K562 (cell line): ENCODE results near the gene AP3M1. TPM values are rescaled to one million over a fixed set of nuclear protein-coding genes. Genes with fewer than 3 reads are reported as not detected.

Experiments used
- ATF2 ChIP-seq: sonication (generic); formaldehyde crosslinking; IDR thresholded peaks from 2 replicates; pipeline ENCODE4 v1.8.1; 2022; ENCODE audit warnings: missing genetic modification reagents
- C11orf30 ChIP-seq: fragments of 450-650 bp; IDR thresholded peaks from 2 replicates; pipeline ENCODE4 v1.6.1; 2016; ENCODE audit warnings: low read depth, mild to moderate bottlenecking
- CUX1 ChIP-seq: fragments of 200-800 bp; sonication (Bioruptor generic); IDR thresholded peaks from 2 replicates; pipeline ENCODE4 v1.6.1; 2016; ENCODE audit warnings: missing genetic modification characterization, missing compliant biosample characterization
- EP400 ChIP-seq: fragments of 450-650 bp; IDR thresholded peaks from 2 replicates; pipeline ENCODE4 v1.6.1; 2017; ENCODE audit warnings: antibody characterized with exemption, mild to moderate bottlenecking, moderate library complexity
- MCM2 ChIP-seq: fragments of 450-650 bp; IDR thresholded peaks from 2 replicates; pipeline ENCODE4 v1.6.1; 2017; ENCODE audit warnings: low read depth, mild to moderate bottlenecking
- MGA ChIP-seq: fragments of 450-650 bp; IDR thresholded peaks from 2 replicates; pipeline ENCODE4 v1.6.1; 2016; ENCODE audit warnings: mild to moderate bottlenecking, moderate library complexity
- RBM34 ChIP-seq: fragments of 200-400 bp; formaldehyde crosslinking; IDR thresholded peaks from 2 replicates; pipeline ENCODE4 v1.6.1; 2018; ENCODE audit warnings: low read length, borderline replicate concordance; ENCODE audit not compliant: insufficient read depth
- SMC3 ChIP-seq: conservative IDR thresholded peaks from 2 replicates; pipeline ENCODE4 v1.6.1; 2011; ENCODE audit warnings: low read depth, low read length, improper control_type of control experiment; ENCODE audit not compliant: insufficient read depth
- ZKSCAN3 ChIP-seq: fragments of 250-450 bp; sonication (Bioruptor Pico); IDR thresholded peaks from 2 replicates; pipeline ENCODE4 v1.4.0; 2020
- polyA plus RNA-seq, 8 experiments: library from polyadenylated mRNA; depleted of rRNA in 4 of 8; stranded (reverse) in 5 of 8; unstranded in 3 of 8; fragments of >200 nt; fragmentation: Nextera tagmentation in 2 of 8; fragmentation: Illumina TruSeq in 1 of 8; extraction: Ambion mirVana in 2 of 8; extraction: Trizol in 1 of 8; gene quantifications; 2 replicates each; pipeline versions ENCODE4 v1.2.1 to v1.2.3, GENCODE V29; 2011 to 2014; ENCODE audit warnings: inconsistent platforms in 1 of 8, missing spikeins in 1 of 8
- total RNA-seq, 7 experiments: library from RNA; depleted of rRNA in 6 of 7; stranded (reverse); fragments of >200 nt in 6 of 7; fragmentation: Illumina TruSeq in 2 of 7; extraction: Trizol in 2 of 7; gene quantifications; 2 replicates each; pipeline versions ENCODE4 v1.2.1 to v1.2.3, GENCODE V29; 2011 to 2021; ENCODE audit warnings: low replicate concordance in 1 of 7

AP3M1 gene
- total and polyA plus RNA-seq, 9 of the 15 experiments (the other 6 are each of a cell fraction or from before 2014, with no cell fraction given), result 44.3 to 135 (median 67.6) TPM

- TF ChIP-seq MGA, result no peak
- TF ChIP-seq SMC3, result no peak
- TF ChIP-seq C11orf30, result no peak
- TF ChIP-seq ATF2, result no peak
- no peak for TF ChIP-seq RBM34
- TF ChIP-seq EP400, result no peak
- no peak for TF ChIP-seq ZKSCAN3 (CRISPR knock-in tag)
- no peak for TF ChIP-seq CUX1 (CRISPR knock-in tag)
- TF ChIP-seq MCM2, result no peak
Observed at GRCh38 chr10:74194545-74194944, 43.9 kb upstream of the AP3M1 start (continued).
